ENCODE data around the gene GABRG3. TPM values are rescaled to one million over a fixed set of nuclear protein-coding genes. Genes with fewer than 3 reads are reported as not detected.

Gene GABRG3
- total and polyA plus RNA-seq, 9 of the 15 experiments (the other 6 are each of a cell fraction or from before 2014, with no cell fraction given) = 4.0 to 15.1 (median 11.2) TPM

DNA sequence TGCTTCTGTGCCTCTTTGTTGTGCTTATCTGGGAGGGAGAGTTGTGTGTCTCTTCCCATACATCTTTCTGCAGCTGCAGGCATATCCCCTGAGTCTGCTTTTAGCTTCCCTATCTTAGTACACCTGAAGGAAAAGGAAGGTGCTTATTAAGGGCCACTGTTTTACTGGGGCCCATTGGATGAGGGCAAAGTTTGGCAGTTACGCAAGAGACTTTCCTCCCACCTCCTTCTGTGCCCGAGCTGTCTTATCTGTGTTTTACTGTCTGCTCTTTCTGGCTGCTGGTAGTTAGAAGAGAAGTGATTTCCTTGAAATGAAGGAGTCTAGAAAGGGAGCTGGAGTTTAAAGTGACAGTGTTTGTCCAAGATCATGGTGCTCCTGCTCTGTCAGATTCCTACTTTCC lies 66.5 kb downstream of the GABRG3 start (continued):
- no peak for TF ChIP-seq STAT5B (CRISPR knock-in tag; IDR thresholded peaks at IDR 0.05)
- no peak for TF ChIP-seq ZFX (CRISPR knock-in tag; IDR thresholded peaks at IDR 0.05)
- TF ChIP-seq BCOR (IDR thresholded peaks at IDR 0.05) = no peak
- TF ChIP-seq IRF2 (CRISPR knock-in tag; IDR thresholded peaks at IDR 0.05) = no peak

DNA sequence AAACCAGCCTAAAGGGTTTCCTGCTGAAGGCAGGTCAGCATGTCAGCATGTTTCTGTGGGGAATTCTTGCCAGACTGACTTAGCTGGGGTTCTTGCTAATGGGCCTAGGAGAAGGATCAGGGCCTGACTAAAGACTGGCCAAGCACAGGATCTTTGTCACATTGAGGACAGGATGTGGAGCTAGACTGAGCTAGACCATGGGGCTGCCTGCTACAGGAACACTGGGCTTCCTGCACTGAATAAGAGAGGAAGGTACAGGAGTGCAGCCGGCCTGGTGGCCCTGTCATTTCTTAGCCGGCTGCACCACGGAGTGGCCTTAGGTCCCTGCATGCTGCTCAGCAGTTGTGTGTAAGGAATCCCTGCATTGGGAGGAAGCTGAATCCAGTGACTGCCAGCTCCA lies 68.2 kb downstream of the GABRG3 start:
- H3K4me1 ChIP-seq (replicated peaks in 1 of 2; ENCODE audit: control insufficient read depth in 2 of 2, insufficient read depth in 2 of 2, low read length in 2 of 2) = peaks cover 0 to 3% of the 10 kb centered on the region in 2 experiments; a peak in 1 of 5 replicates
- no peaks in the 10 kb centered on the region for H3K9me1 ChIP-seq (ENCODE audit: control insufficient read depth, insufficient read depth, low read length)
- no peaks in the 10 kb centered on the region for H3K36me3 ChIP-seq (ENCODE audit: control insufficient read depth, insufficient read depth, low read length)
- ChIA-PET CTCF (ENCODE audit: low intra/inter-chr PET ratio) (no interaction called here), POLR2A (interaction anchor here (0.8 to 1.6 kb wide), 2 partner anchors 11 to 15 kb away, joined by 3 to 5 read pairs; no protein-coding TSS in a partner anchor)
- no peaks in the 10 kb centered on the region for H3K9me3 ChIP-seq (replicated peaks; ENCODE audit: control insufficient read depth, insufficient read depth, low read depth, low read length)
- H3K4me2 ChIP-seq (ENCODE audit: insufficient read depth, low read length) = no peak overlapping the region
- H3K4me3 ChIP-seq = no peak overlapping the region
- H3K79me2 ChIP-seq (ENCODE audit: control insufficient read depth, insufficient read depth, low read length) = no peaks in the 10 kb centered on the region
- FAIRE-seq = no peak
- DNase-seq (ENCODE audit: extremely low read depth in 1 of 4, low spot score in 3 of 4) = no peak
- H4K20me1 ChIP-seq (replicated peaks; ENCODE audit: control insufficient read depth, insufficient read depth, low read length) = peaks cover 5% of the 10 kb centered on the region; the same call in 1 of the 2 replicates
- intact Hi-C loops (cut with micrococcal nuclease) = no loop called here
- peaks cover 21 to 59% of the 10 kb centered on the region in 2 experiments for H3K27me3 ChIP-seq (ENCODE audit: control insufficient read depth in 2 of 2, insufficient read depth in 2 of 2, low read length in 2 of 2)
- WGBS (ENCODE audit: insufficient coverage, low coverage, missing lambda C conversion rate) = 3% methylated on average over 3 of the region's 3 CpGs
- no peak overlapping the region for H3K9ac ChIP-seq (ENCODE audit: insufficient read depth in 1 of 2, low read depth in 2 of 2, low read length in 2 of 2)
- ATAC-seq = no peak
- no peak overlapping the region for H2AFZ ChIP-seq (ENCODE audit: low read depth, low read length)
- H3K27ac ChIP-seq (ENCODE audit: extremely low read depth, low read depth, low read length) = no peak overlapping the region
- no TSS peak for BruUV-seq (replicated peaks)
- in situ Hi-C loops (cut with MboI) = no loop called here
- no peak for TF ChIP-seq POU5F1 (IDR thresholded peaks at IDR 0.05; ENCODE audit: borderline replicate concordance, low read depth, low read length, partially characterized antibody)
- no peak for TF ChIP-seq DPF2 (IDR thresholded peaks at IDR 0.05)
- no peak for TF ChIP-seq NRF1 (conservative IDR thresholded peaks at IDR 0.05 in 1 of 2, IDR thresholded peaks at IDR 0.05 in 1 of 2)
- no peak for TF ChIP-seq ZBTB5 (IDR thresholded peaks at IDR 0.05)
- no peak for TF ChIP-seq CREM (IDR thresholded peaks at IDR 0.05; ENCODE audit: low read depth)
- TF ChIP-seq EP400 (IDR thresholded peaks at IDR 0.05) = no peak
- no peak for TF ChIP-seq HDAC2 (IDR thresholded peaks at IDR 0.05)
- TF ChIP-seq, protein P1, sequence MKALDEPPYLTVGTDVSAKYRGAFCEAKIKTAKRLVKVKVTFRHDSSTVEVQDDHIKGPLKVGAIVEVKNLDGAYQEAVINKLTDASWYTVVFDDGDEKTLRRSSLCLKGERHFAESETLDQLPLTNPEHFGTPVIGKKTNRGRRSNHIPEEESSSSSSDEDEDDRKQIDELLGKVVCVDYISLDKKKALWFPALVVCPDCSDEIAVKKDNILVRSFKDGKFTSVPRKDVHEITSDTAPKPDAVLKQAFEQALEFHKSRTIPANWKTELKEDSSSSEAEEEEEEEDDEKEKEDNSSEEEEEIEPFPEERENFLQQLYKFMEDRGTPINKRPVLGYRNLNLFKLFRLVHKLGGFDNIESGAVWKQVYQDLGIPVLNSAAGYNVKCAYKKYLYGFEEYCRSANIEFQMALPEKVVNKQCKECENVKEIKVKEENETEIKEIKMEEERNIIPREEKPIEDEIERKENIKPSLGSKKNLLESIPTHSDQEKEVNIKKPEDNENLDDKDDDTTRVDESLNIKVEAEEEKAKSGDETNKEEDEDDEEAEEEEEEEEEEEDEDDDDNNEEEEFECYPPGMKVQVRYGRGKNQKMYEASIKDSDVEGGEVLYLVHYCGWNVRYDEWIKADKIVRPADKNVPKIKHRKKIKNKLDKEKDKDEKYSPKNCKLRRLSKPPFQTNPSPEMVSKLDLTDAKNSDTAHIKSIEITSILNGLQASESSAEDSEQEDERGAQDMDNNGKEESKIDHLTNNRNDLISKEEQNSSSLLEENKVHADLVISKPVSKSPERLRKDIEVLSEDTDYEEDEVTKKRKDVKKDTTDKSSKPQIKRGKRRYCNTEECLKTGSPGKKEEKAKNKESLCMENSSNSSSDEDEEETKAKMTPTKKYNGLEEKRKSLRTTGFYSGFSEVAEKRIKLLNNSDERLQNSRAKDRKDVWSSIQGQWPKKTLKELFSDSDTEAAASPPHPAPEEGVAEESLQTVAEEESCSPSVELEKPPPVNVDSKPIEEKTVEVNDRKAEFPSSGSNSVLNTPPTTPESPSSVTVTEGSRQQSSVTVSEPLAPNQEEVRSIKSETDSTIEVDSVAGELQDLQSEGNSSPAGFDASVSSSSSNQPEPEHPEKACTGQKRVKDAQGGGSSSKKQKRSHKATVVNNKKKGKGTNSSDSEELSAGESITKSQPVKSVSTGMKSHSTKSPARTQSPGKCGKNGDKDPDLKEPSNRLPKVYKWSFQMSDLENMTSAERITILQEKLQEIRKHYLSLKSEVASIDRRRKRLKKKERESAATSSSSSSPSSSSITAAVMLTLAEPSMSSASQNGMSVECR (CRISPR knock-in tag; IDR thresholded peaks at IDR 0.05) = no peak
- TF ChIP-seq, protein P2, sequence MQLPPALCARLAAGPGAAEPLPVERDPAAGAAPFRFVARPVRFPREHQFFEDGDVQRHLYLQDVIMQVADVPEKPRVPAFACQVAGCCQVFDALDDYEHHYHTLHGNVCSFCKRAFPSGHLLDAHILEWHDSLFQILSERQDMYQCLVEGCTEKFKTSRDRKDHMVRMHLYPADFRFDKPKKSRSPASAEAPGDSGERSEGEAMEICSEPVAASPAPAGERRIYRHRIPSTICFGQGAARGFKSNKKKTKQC (CRISPR knock-in tag; IDR thresholded peaks at IDR 0.05) = no peak
- TF ChIP-seq ZNF76 (CRISPR knock-in tag; IDR thresholded peaks at IDR 0.05; ENCODE audit: borderline replicate concordance) = no peak

Measured in K562 (cell line).